Keratinocyte (primary cell): ENCODE results near the gene ZFP64. TPM values are rescaled to one million over a fixed set of nuclear protein-coding genes. Genes with fewer than 3 reads are reported as not detected.

ENCODE experiments used
- DNase-seq: peaks from one replicate; pipeline ENCODE4 v3.0.0-alpha.2; 2011; ENCODE audit warnings: low read depth, missing footprints, low spot score
- FAIRE-seq: peaks from 2 replicates; lab custom pipeline; 2011; peaks lifted over from hg19 to GRCh38; lab: Jason Lieb, UNC
- H2AFZ ChIP-seq: 2 replicates; pipeline ENCODE4 v1.6.0; 2012; ENCODE audit warnings: low read length, control low read depth, inconsistent platforms; ENCODE audit not compliant: control insufficient read depth
- H3K27ac ChIP-seq: 2 replicates; pipeline ENCODE4 v1.5.1; 2011; ENCODE audit warnings: low read length; ENCODE audit not compliant: control insufficient read depth, insufficient read depth
- H3K27me3 ChIP-seq: 3 replicates; pipeline ENCODE4 v1.6.0; 2011; ENCODE audit warnings: low read length; ENCODE audit not compliant: control insufficient read depth, insufficient read depth; ENCODE audit errors: extremely low read depth
- H3K36me3 ChIP-seq, 2 experiments: 2 replicates in 1 of 2; 3 replicates in 1 of 2; pipeline ENCODE4 v1.5.1; 2011; ENCODE audit warnings: low read length in 2 of 2, mild to moderate bottlenecking in 1 of 2; ENCODE audit not compliant: control insufficient read depth in 2 of 2, insufficient read depth in 2 of 2; ENCODE audit errors: extremely low read depth in 1 of 2
- H3K4me1 ChIP-seq: 3 replicates; pipeline ENCODE4 v1.5.1; 2011; ENCODE audit warnings: low read length; ENCODE audit not compliant: control insufficient read depth, insufficient read depth; ENCODE audit errors: extremely low read depth
- H3K4me2 ChIP-seq: 3 replicates; pipeline ENCODE4 v1.6.0; 2011; ENCODE audit warnings: low read depth, low read length; ENCODE audit not compliant: control insufficient read depth, insufficient read depth; ENCODE audit errors: extremely low read depth
- H3K4me3 ChIP-seq, 3 experiments: fragments of 200-600 bp in 1 of 3; sonication (generic) in 1 of 3; 2 replicates in 2 of 3; 3 replicates in 1 of 3; pipeline ENCODE4 v1.5.1; 2011 to 2016; ENCODE audit warnings: low read length in 3 of 3, mild to moderate bottlenecking in 3 of 3, control low read depth in 2 of 3, inconsistent platforms in 1 of 3, low read depth in 1 of 3, mixed read lengths in 1 of 3, mixed run types in 1 of 3, moderate library complexity in 1 of 3; ENCODE audit not compliant: control insufficient read depth in 2 of 3, insufficient read depth in 2 of 3; ENCODE audit errors: extremely low read depth in 1 of 3
- H3K79me2 ChIP-seq: 2 replicates; pipeline ENCODE4 v1.6.0; 2012; ENCODE audit warnings: low read length; ENCODE audit not compliant: control insufficient read depth, insufficient read depth
- H3K9ac ChIP-seq: 3 replicates; pipeline ENCODE4 v1.6.0; 2011; ENCODE audit warnings: low read length; ENCODE audit not compliant: control insufficient read depth, insufficient read depth; ENCODE audit errors: extremely low read depth
- H3K9me1 ChIP-seq: 3 replicates; pipeline ENCODE4 v1.6.0; 2011; ENCODE audit warnings: low read length; ENCODE audit not compliant: control insufficient read depth, insufficient read depth; ENCODE audit errors: extremely low read depth
- H3K9me3 ChIP-seq: 2 replicates; pipeline ENCODE4 v1.5.1; 2012; ENCODE audit warnings: low read depth, low read length; ENCODE audit not compliant: control insufficient read depth
- H4K20me1 ChIP-seq: 3 replicates; pipeline ENCODE4 v1.6.0; 2011; ENCODE audit warnings: low read length; ENCODE audit not compliant: control insufficient read depth, insufficient read depth; ENCODE audit errors: extremely low read depth
- CTCF ChIP-seq, 3 experiments: IDR thresholded peaks in 1 of 3; conservative IDR thresholded peaks in 1 of 3; optimal IDR thresholded peaks in 1 of 3; 2 replicates in 2 of 3; 3 replicates in 1 of 3; pipeline versions ENCODE3 to v1.5.1; 2011; ENCODE audit warnings: low read length in 3 of 3, mild to moderate bottlenecking in 3 of 3, moderate library complexity in 2 of 3, control low read depth in 1 of 3, inconsistent platforms in 1 of 3; ENCODE audit not compliant: insufficient read depth in 2 of 3; ENCODE audit errors: extremely low read depth in 1 of 3
- EZH2 ChIP-seq: IDR thresholded peaks from one replicate; pipeline ENCODE4 v1.6.1; 2012; ENCODE audit warnings: inconsistent platforms, mild to moderate bottlenecking, low read length, moderate library complexity
- dilution Hi-C: fragments of 300-500 bp; cut with MboI; formaldehyde crosslinking; loops from one replicate; pipeline ENCODE4 v1.7.0; 2020; ENCODE audit warnings: low sequenced_read_pairs; ENCODE audit not compliant: extremely low pct_ligation_motif_present
- polyA plus RNA-seq, 5 experiments: library from polyadenylated mRNA; depleted of rRNA in 3 of 5; stranded (reverse) in 3 of 5; stranded (forward) in 1 of 5; unstranded in 1 of 5; fragments of >200 nt; gene quantifications; 1 replicate in 1 of 5; 2 replicates in 3 of 5; 3 replicates in 1 of 5; pipeline versions ENCODE4 v1.2.1 to v1.2.3, GENCODE V29; 2011 to 2012; ENCODE audit warnings: missing spikeins in 2 of 5, low read depth in 1 of 5, low replicate concordance in 1 of 5

Gene ZFP64
- polyA plus RNA-seq, 1 donor (not counting 4 experiments of a cell fraction or from before 2014, with no cell fraction given) = 27.9 TPM

- dilution Hi-C loops = no loop called here
These were observed 27.9 kb upstream of the ZFP64 start for GRCh38 chr20:52219441-52219840.

GRCh38 chr20:52217689-52218395 is 26.3 kb upstream of the ZFP64 start:
- dilution Hi-C loops = no loop called here
- no peaks in the 10 kb centered on the region for H3K9me1 ChIP-seq
- H3K79me2 ChIP-seq = no peaks in the 10 kb centered on the region
- H3K9me3 ChIP-seq = no peaks in the 10 kb centered on the region
- no peak overlapping the region for H3K27ac ChIP-seq
- no peak overlapping the region for H2AFZ ChIP-seq
- H3K36me3 ChIP-seq = no peaks in the 10 kb centered on the region
- H3K27me3 ChIP-seq = no peaks in the 10 kb centered on the region
- no peak for DNase-seq
- H4K20me1 ChIP-seq = no peaks in the 10 kb centered on the region
- no peak overlapping the region for H3K9ac ChIP-seq
- no peak overlapping the region for H3K4me2 ChIP-seq
- no peaks in the 10 kb centered on the region for H3K4me1 ChIP-seq
- no peak overlapping the region for H3K4me3 ChIP-seq
- FAIRE-seq = no peak
- no peak for TF ChIP-seq CTCF (optimal IDR thresholded peaks at IDR 0.05 in 1 of 3, IDR thresholded peaks at IDR 0.05 in 1 of 3, conservative IDR thresholded peaks at IDR 0.05 in 1 of 3; ENCODE audit: extremely low read depth in 1 of 3, insufficient read depth in 2 of 3, low read length in 3 of 3)

More at GRCh38 chr20:52219441-52219840, 27.9 kb upstream of the ZFP64 start:
- Histone ChIP-seq H4K20me1 (no peaks in the 10 kb centered on the region), H3K9me1 (no peaks in the 10 kb centered on the region), H2AFZ (no peak overlapping the region), H3K36me3 (no peaks in the 10 kb centered on the region), H3K4me2 (no peak overlapping the region), H3K9ac (no peak overlapping the region), H3K27ac (no peak overlapping the region), H3K4me3 (no peak overlapping the region), H3K9me3 (no peaks in the 10 kb centered on the region), H3K79me2 (no peaks in the 10 kb centered on the region), H3K27me3 (no peaks in the 10 kb centered on the region), H3K4me1 (no peaks in the 10 kb centered on the region)
- TF ChIP-seq CTCF (optimal IDR thresholded peaks at IDR 0.05 in 1 of 3, IDR thresholded peaks at IDR 0.05 in 1 of 3, conservative IDR thresholded peaks at IDR 0.05 in 1 of 3; ENCODE audit: extremely low read depth in 1 of 3, insufficient read depth in 2 of 3, low read length in 3 of 3) = peak in 2 of 3 experiments; percentile 9 to 25
- TF ChIP-seq EZH2 = no peak
- DNase-seq = no peak
- FAIRE-seq = no peak
